GM19023 (cell line): ENCODE measurements around the gene PRR30.

Experiments used
- ATAC-seq: cut with Tn5 transposase; IDR thresholded peaks from one replicate; pipeline ENCODE4 v1.9.1; 2021; ENCODE audit warnings: mild to moderate bottlenecking, moderate library complexity; ENCODE audit not compliant: unreplicated experiment

Gene PRR30

GRCh38 chr2:27155069-27155520 is 15.9 kb upstream of the PRR30 start:
- ATAC-seq, result no peak

GRCh38 chr2:27154488-27154887 is 15.3 kb upstream of the PRR30 start:
- ATAC-seq, result no peak

GRCh38 chr2:27152796-27153464 is 13.7 kb upstream of the PRR30 start:
- ATAC-seq, result no peak

GRCh38 chr2:27152102-27152795 is 13.0 kb upstream of the PRR30 start:
- ATAC-seq, result no peak

GRCh38 chr2:27150639-27151230 is 11.5 kb upstream of the PRR30 start:
- no peak for ATAC-seq

- ATAC-seq, result no peak
Measured at GRCh38 chr2:27149570-27150405, 10.6 kb upstream of the PRR30 start.

GRCh38 chr2:27148801-27149439 is 9.7 kb upstream of the PRR30 start, which contains the start of gene TCF23:
TSS of gene TCF23 (plus strand) at chr2:27149004. CDS start at chr2:27149134, 130 bp downstream.
- no peak for ATAC-seq

GRCh38 chr2:27147935-27148334 is 8.7 kb upstream of the PRR30 start:
- no peak for ATAC-seq

GRCh38 chr2:27145682-27146081 is 6.5 kb upstream of the PRR30 start:
- no peak for ATAC-seq

- ATAC-seq, result no peak
Measured at GRCh38 chr2:27143285-27143684, 4.1 kb upstream of the PRR30 start.

GRCh38 chr2:27138111-27138510 is 1.1 kb downstream of the PRR30 start:
- no peak for ATAC-seq

GRCh38 chr2:27137322-27137935 is 1.8 kb downstream of the PRR30 start:
- ATAC-seq, result no peak

- no peak for ATAC-seq
Measured at GRCh38 chr2:27136751-27137150, 2.5 kb downstream of the PRR30 start.

GRCh38 chr2:27135478-27135955 is 3.7 kb downstream of the PRR30 start:
- ATAC-seq, result no peak

- ATAC-seq, result no peak
Measured at GRCh38 chr2:27134781-27135477, 4.3 kb downstream of the PRR30 start.

GRCh38 chr2:27133905-27134780 is 5.1 kb downstream of the PRR30 start, which contains the start of gene PREB:
TSS of gene PREB (minus strand) at chr2:27134636. CDS start at chr2:27134421, 215 bp downstream.
- peak; percentile 91 for ATAC-seq

GRCh38 chr2:27133195-27133875 is 5.9 kb downstream of the PRR30 start:
- ATAC-seq, result no peak

- no peak for ATAC-seq
Measured at GRCh38 chr2:27131429-27131828, 7.8 kb downstream of the PRR30 start.
